Activated CD8-positive, alpha-beta T cell treated with anti-CD3 and anti-CD28 coated beads for 36 hours (primary cell): ENCODE results near the gene MRO. TPM values are rescaled to one million over a fixed set of nuclear protein-coding genes. Genes with fewer than 3 reads are reported as not detected.

Experiments used
- ATAC-seq: fragments of 200-7000 bp; cut with Tn5 transposase; one replicate; pipeline ENCODE4 v1.10.0; 2021; ENCODE audit warnings: mild to moderate bottlenecking, moderate library complexity
- CTCF ChIA-PET: fragments of 350-600 bp; sonication (Branson Sonifier 250); formaldehyde crosslinking; loops from one replicate; lab custom pipeline; 2021; ENCODE audit warnings: antibody characterized with exemption; lab: Charles Lee
- POLR2A ChIA-PET: fragments of 350-600 bp; sonication (Branson Sonifier 250); formaldehyde crosslinking; loops from one replicate; lab custom pipeline; 2021; ENCODE audit warnings: antibody characterized with exemption; lab: Charles Lee
- DNase-seq: peaks from one replicate; pipeline ENCODE4 v3.0.0-alpha.2; 2020
- H3K27ac Mint-ChIP-seq: one replicate; pipeline ENCODE4 v1.8.0; 2021; ENCODE audit warnings: mild to moderate bottlenecking, mixed read lengths
- H3K27me3 Mint-ChIP-seq: one replicate; pipeline ENCODE4 v1.8.0; 2021; ENCODE audit warnings: mixed read lengths
- H3K36me3 Mint-ChIP-seq: one replicate; pipeline ENCODE4 v1.8.0; 2021; ENCODE audit warnings: low read depth, mixed read lengths
- H3K4me1 Mint-ChIP-seq: one replicate; pipeline ENCODE4 v1.8.0; 2021; ENCODE audit warnings: low read depth, mixed read lengths
- H3K4me3 Mint-ChIP-seq: one replicate; pipeline ENCODE4 v1.8.0; 2021; ENCODE audit warnings: mild to moderate bottlenecking, moderate library complexity, mixed read lengths
- H3K9me3 Mint-ChIP-seq: one replicate; pipeline ENCODE4 v1.8.0; 2021; ENCODE audit warnings: mixed read lengths
- intact Hi-C: fragments of 100-400 bp; cut with micrococcal nuclease; formaldehyde crosslinking; loops from one replicate; pipeline ENCODE4 v1.10.0; 2022
- total RNA-seq, 2 experiments: library from RNA; stranded (reverse); gene quantifications; one replicate each; pipeline ENCODE4 v1.2.3, GENCODE V29; 2021
- TF ChIP-seq, protein P1 (sequence below): fragments of 200-600 bp; IDR thresholded peaks from one replicate; pipeline ENCODE4 v1.8.0; 2022; ENCODE audit warnings: antibody characterized with exemption, mild to moderate bottlenecking

The MRO gene
- total RNA-seq, 2 experiments from 2014 or later = not detected

DNA sequence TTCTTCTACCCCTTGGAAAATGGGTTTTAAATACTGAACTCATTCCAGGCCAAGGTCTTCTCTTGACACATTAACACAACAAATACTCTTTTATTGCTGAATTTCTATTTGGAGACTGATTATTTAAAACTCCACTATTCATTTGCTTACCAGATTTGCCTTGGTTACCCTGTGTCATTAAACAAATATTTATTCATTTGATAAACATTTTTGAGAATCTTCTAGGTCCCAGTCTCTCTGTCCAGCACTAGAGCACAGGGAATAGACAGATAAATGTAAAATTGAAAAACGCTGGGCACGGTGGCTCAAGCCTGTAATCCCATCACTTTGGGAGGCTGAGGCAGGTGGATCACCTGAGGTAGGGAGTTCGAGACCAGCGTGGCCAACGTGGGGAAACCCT is 9.8 kb upstream of the MRO start:
- H3K27me3 Mint-ChIP-seq = peaks cover 2% of the 10 kb centered on the region
- H3K36me3 Mint-ChIP-seq = no peaks in the 10 kb centered on the region
- TF ChIP-seq, protein P1, sequence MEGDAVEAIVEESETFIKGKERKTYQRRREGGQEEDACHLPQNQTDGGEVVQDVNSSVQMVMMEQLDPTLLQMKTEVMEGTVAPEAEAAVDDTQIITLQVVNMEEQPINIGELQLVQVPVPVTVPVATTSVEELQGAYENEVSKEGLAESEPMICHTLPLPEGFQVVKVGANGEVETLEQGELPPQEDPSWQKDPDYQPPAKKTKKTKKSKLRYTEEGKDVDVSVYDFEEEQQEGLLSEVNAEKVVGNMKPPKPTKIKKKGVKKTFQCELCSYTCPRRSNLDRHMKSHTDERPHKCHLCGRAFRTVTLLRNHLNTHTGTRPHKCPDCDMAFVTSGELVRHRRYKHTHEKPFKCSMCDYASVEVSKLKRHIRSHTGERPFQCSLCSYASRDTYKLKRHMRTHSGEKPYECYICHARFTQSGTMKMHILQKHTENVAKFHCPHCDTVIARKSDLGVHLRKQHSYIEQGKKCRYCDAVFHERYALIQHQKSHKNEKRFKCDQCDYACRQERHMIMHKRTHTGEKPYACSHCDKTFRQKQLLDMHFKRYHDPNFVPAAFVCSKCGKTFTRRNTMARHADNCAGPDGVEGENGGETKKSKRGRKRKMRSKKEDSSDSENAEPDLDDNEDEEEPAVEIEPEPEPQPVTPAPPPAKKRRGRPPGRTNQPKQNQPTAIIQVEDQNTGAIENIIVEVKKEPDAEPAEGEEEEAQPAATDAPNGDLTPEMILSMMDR = no peak
- no peak overlapping the region for H3K4me3 Mint-ChIP-seq
- no peaks in the 10 kb centered on the region for H3K9me3 Mint-ChIP-seq
- H3K4me1 Mint-ChIP-seq = no peaks in the 10 kb centered on the region
- ATAC-seq = no peak
- intact Hi-C loops = no loop called here
- POLR2A ChIA-PET = no interaction called here
- CTCF ChIA-PET = no interaction called here
- no peak for DNase-seq
- no peak overlapping the region for H3K27ac Mint-ChIP-seq

DNA sequence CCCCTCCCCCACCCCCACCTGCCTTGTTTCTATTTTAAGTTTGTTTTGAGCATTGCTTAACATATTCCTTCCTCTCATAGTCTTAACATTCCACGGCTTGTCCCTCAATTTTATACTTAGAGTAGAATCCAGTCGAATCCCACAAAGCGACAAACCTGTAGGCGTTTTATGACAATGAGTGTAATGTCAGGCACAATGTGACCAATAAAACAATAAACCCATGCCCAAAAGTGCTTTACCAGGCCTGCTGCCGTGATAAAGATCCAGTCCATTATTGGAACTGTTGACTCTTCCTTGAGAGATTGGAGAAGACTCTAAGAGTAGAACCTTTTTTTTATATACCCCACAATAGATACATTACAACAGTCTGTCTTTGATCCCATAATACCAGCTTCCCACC is 6.2 kb upstream of the MRO start:
- TF ChIP-seq, protein P1 = no peak
- ATAC-seq (no peak), DNase-seq (no peak)
- Mint-ChIP-seq H3K4me1 (no peaks in the 10 kb centered on the region), H3K4me3 (no peak overlapping the region), H3K9me3 (no peaks in the 10 kb centered on the region), H3K27ac (no peak overlapping the region), H3K36me3 (no peaks in the 10 kb centered on the region), H3K27me3 (no peaks in the 10 kb centered on the region)
- ChIA-PET CTCF (interaction anchor here (0.6 to 0.8 kb wide), 2 partner anchors 9 to 1250 kb away, joined by 3 read pairs; no protein-coding TSS in a partner anchor), POLR2A (no interaction called here)
- intact Hi-C loops = no loop called here

DNA sequence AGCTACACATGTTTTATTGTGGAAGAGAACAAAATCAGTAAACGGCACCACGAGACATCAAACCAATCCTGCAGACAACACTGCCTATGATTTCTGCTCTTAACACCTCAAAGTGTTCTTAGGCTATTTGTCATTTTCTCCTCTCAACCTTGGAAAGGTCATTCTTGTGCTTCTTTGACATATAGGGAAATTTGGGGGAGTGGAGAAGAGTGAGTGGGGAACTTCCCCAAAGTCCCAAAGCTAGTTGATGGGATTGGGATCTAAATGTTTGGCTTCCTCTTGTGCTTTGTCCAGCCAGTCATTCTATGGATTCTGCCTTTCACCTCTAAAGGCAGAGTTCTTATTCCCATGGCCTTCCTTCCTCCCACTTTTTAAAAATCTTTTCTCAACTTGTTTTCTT is 5.8 kb upstream of the MRO start:
- Mint-ChIP-seq H3K36me3 (no peaks in the 10 kb centered on the region), H3K4me1 (no peaks in the 10 kb centered on the region), H3K4me3 (no peak overlapping the region), H3K9me3 (no peaks in the 10 kb centered on the region), H3K27ac (no peak overlapping the region), H3K27me3 (no peaks in the 10 kb centered on the region)
- ChIA-PET POLR2A (no interaction called here), CTCF (interaction anchor here (0.6 to 0.8 kb wide), 2 partner anchors 9 to 1250 kb away, joined by 3 read pairs; no protein-coding TSS in a partner anchor)
- intact Hi-C loops = no loop called here
- no peak for DNase-seq
- TF ChIP-seq, protein P1 = no peak
- ATAC-seq = no peak

DNA sequence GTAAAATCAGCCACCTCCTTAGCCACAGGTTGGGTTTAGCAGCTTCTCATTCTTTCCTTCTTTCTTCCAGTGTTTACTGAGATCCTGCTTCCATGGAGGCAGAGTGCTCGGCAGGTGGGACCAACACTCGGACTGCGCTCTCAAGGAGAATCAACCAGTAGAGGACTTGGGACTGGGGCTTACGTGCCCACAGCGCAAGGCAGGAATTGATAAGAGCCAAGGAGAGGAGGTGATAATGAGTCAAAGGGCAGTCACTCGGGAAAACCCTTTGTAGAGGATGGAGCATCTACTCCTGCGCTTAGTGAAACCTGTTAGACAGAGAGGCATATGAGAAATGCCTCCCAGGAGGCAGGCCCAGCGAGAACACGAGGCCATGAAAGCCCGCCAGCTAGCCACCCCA is 2.9 kb upstream of the MRO start:
- H3K27ac Mint-ChIP-seq = no peak overlapping the region
- H3K36me3 Mint-ChIP-seq = no peaks in the 10 kb centered on the region
- intact Hi-C loops = loop anchor here (5.0 kb wide), 1 partner anchor 230 kb away; no protein-coding TSS in a partner anchor

DNA sequence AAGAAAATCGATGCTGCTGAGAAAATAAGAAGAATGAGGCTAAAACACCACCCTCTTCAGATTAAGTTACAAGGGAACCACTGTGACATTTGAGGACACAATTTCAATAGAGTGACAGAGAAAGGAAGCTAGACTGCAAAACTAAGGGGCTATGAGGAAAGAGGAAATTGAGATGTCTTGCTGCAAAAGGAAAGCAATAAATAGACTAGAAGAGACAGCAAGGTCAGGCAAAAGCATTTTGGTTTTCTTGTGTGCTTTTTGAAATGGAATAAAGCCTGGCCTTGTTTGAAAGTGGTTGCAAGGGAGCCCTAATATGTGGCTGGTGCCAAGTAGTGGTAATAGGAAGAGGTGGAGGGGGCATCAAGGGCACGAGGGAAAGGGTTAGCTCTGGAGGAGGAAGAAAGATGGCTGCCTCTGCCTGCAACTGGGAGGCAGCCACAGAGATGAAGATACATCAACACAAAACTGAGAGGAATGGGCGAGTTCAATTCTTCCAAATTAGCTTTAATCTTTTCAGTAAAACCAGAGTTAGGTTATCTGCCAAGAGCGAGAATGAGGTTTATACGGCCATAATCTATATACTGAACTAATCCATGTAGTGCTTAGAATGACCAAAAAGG is 1.2 kb upstream of the MRO start:
- no peak for DNase-seq
- no peaks in the 10 kb centered on the region for H3K9me3 Mint-ChIP-seq
- ChIA-PET CTCF (interaction anchor here (0.7 to 4.1 kb wide), 23 partner anchors 8 to 287 kb away, joined by 3 to 36 read pairs (median 5); partner anchors contain the start of genes ME2 and SMAD4), POLR2A (interaction anchor here (1.4 kb wide), 1 partner anchor 57 kb away, joined by 3 read pairs; no protein-coding TSS in a partner anchor)
- no peak overlapping the region for H3K4me3 Mint-ChIP-seq
- peaks cover 9% of the 10 kb centered on the region for H3K27me3 Mint-ChIP-seq
- no peaks in the 10 kb centered on the region for H3K4me1 Mint-ChIP-seq
- no peaks in the 10 kb centered on the region for H3K36me3 Mint-ChIP-seq
- intact Hi-C loops = loop anchor here (5.0 kb wide), 1 partner anchor 231 kb away; no protein-coding TSS in a partner anchor
- TF ChIP-seq, protein P1 = no peak
- H3K27ac Mint-ChIP-seq = no peak overlapping the region
- no peak for ATAC-seq

More for the DNA sequence above, 2.9 kb upstream of the MRO start:
- TF ChIP-seq, protein P1 = no peak
- POLR2A ChIA-PET = no interaction called here
- H3K4me3 Mint-ChIP-seq = no peak overlapping the region
- H3K27me3 Mint-ChIP-seq = peaks cover 3% of the 10 kb centered on the region
- H3K4me1 Mint-ChIP-seq = no peaks in the 10 kb centered on the region
- H3K9me3 Mint-ChIP-seq = no peaks in the 10 kb centered on the region
- CTCF ChIA-PET = no interaction called here
- DNase-seq (no peak), ATAC-seq (no peak)
